ENCODE data around the gene FAM177A1. TPM values are rescaled to one million over a fixed set of nuclear protein-coding genes. Genes with fewer than 3 reads are reported as not detected.

FAM177A1 gene
- total and polyA plus RNA-seq, 9 of the 15 experiments (the other 6 are each of a cell fraction or from before 2014, with no cell fraction given) = 7.7 to 36.2 (median 29.9) TPM

- TF ChIP-seq U2AF2 (optimal IDR thresholded peaks at IDR 0.05; ENCODE audit: low read depth, low read length) = no peak
- TF ChIP-seq TFE3 (CRISPR knock-in tag; IDR thresholded peaks at IDR 0.05) = no peak
- no peak for TF ChIP-seq TCF7L2 (IDR thresholded peaks at IDR 0.05; ENCODE audit: low read depth, low read length)
- TF ChIP-seq XRCC5 (IDR thresholded peaks at IDR 0.05; ENCODE audit: low read depth, low read length) = no peak
- no peak for TF ChIP-seq SIRT6 (IDR thresholded peaks at IDR 0.05; ENCODE audit: low read depth, low read length)
- no peak for TF ChIP-seq ZNF224 (CRISPR knock-in tag; IDR thresholded peaks at IDR 0.05)
These were observed 33.7 kb downstream of the FAM177A1 start (continued) for GRCh38 chr14:35079742-35080141.

GRCh38 chr14:35083530-35084150 is 37.6 kb downstream of the FAM177A1 start:
- no peak overlapping the region for H3K4me2 ChIP-seq (ENCODE audit: insufficient read depth, low read length)
- DNase-seq (ENCODE audit: extremely low read depth in 1 of 4, low spot score in 3 of 4) (no peak), ATAC-seq (no peak), FAIRE-seq (no peak)
- POLR2A ChIA-PET = interaction anchor here (1.2 kb wide), 1 partner anchor 11 kb away, joined by 4 read pairs; no protein-coding TSS in a partner anchor
- CTCF ChIA-PET (ENCODE audit: low intra/inter-chr PET ratio) = no interaction called here
- no peaks in the 10 kb centered on the region for H3K27me3 ChIP-seq (ENCODE audit: control insufficient read depth in 2 of 2, insufficient read depth in 2 of 2, low read length in 2 of 2)
- 68% methylated on average over 4 of the region's 8 CpGs for WGBS (ENCODE audit: insufficient coverage, low coverage, missing lambda C conversion rate)
- no peaks in the 10 kb centered on the region for H3K9me1 ChIP-seq (ENCODE audit: control insufficient read depth, insufficient read depth, low read length)
- no peaks in the 10 kb centered on the region for H3K79me2 ChIP-seq (ENCODE audit: control insufficient read depth, insufficient read depth, low read length)
- no peak overlapping the region for H3K4me3 ChIP-seq
- no peak overlapping the region for H3K27ac ChIP-seq (ENCODE audit: extremely low read depth, low read depth, low read length)
- no peak overlapping the region for H3K9ac ChIP-seq (ENCODE audit: insufficient read depth in 1 of 2, low read depth in 2 of 2, low read length in 2 of 2)
- intact Hi-C loops (cut with micrococcal nuclease) (no loop called here), in situ Hi-C loops (cut with MboI) (no loop called here)
- no peaks in the 10 kb centered on the region for H3K4me1 ChIP-seq (replicated peaks in 1 of 2; ENCODE audit: control insufficient read depth in 2 of 2, insufficient read depth in 2 of 2, low read length in 2 of 2)
- TF ChIP-seq TCF7L2 (IDR thresholded peaks at IDR 0.05; ENCODE audit: low read depth, low read length) (no peak), CC2D1A (IDR thresholded peaks at IDR 0.05) (no peak), BCOR (IDR thresholded peaks at IDR 0.05) (no peak), ZNF518B (CRISPR knock-in tag; IDR thresholded peaks at IDR 0.05) (no peak), NR3C1 (CRISPR knock-in tag; IDR thresholded peaks at IDR 0.05) (no peak), ZC3H11A (IDR thresholded peaks at IDR 0.05; ENCODE audit: low read depth, low read length) (no peak), ZNF12 (CRISPR knock-in tag; IDR thresholded peaks at IDR 0.05) (no peak), ZNF445 (CRISPR knock-in tag; IDR thresholded peaks at IDR 0.05; ENCODE audit: low read depth) (no peak), STAT5A (IDR thresholded peaks at IDR 0.05; ENCODE audit: borderline replicate concordance, low read length) (no peak), RFX1 (IDR thresholded peaks at IDR 0.05) (no peak)
- no peaks in the 10 kb centered on the region for H4K20me1 ChIP-seq (replicated peaks; ENCODE audit: control insufficient read depth, insufficient read depth, low read length)
- no peaks in the 10 kb centered on the region for H3K9me3 ChIP-seq (replicated peaks; ENCODE audit: control insufficient read depth, insufficient read depth, low read depth, low read length)
- BruUV-seq (replicated peaks) = no TSS peak
- H2AFZ ChIP-seq (ENCODE audit: low read depth, low read length) = no peak overlapping the region
- peaks cover 37% of the 10 kb centered on the region; the same call in 1 of the 3 replicates for H3K36me3 ChIP-seq (ENCODE audit: control insufficient read depth, insufficient read depth, low read length)

Data from K562 (cell line).